ENCODE measurements around the gene BAHCC1.

The BAHCC1 gene

GRCh38 chr17:81445642-81446503 lies 50.6 kb downstream of the BAHCC1 start:
- no peak for DNase-seq

GRCh38 chr17:81447331-81447933 lies 52.2 kb downstream of the BAHCC1 start:
- DNase-seq = no peak

GRCh38 chr17:81448442-81448841 lies 53.2 kb downstream of the BAHCC1 start:
- no peak for DNase-seq

- no peak for DNase-seq
These were observed 53.7 kb downstream of the BAHCC1 start for GRCh38 chr17:81448950-81449349.

- DNase-seq = no peak
These were observed 54.1 kb downstream of the BAHCC1 start for GRCh38 chr17:81449351-81449750.

- DNase-seq = no peak
These were observed 56.6 kb downstream of the BAHCC1 start for GRCh38 chr17:81451823-81452222.

GRCh38 chr17:81452551-81452950 lies 57.3 kb downstream of the BAHCC1 start:
- DNase-seq = no peak

- no peak for DNase-seq
These were observed 57.8 kb downstream of the BAHCC1 start for GRCh38 chr17:81453076-81453475.

GRCh38 chr17:81453712-81454111 lies 58.5 kb downstream of the BAHCC1 start:
- no peak for DNase-seq

- DNase-seq = no peak
These were observed 59.2 kb downstream of the BAHCC1 start for GRCh38 chr17:81454473-81454872.

GRCh38 chr17:81455387-81455786 lies 60.1 kb downstream of the BAHCC1 start:
- no peak for DNase-seq

- no peak for DNase-seq
These were observed 60.8 kb downstream of the BAHCC1 start for GRCh38 chr17:81456091-81456490.

GRCh38 chr17:81456798-81457197 lies 61.5 kb downstream of the BAHCC1 start:
- no peak for DNase-seq

- DNase-seq = no peak
These were observed 62.1 kb downstream of the BAHCC1 start for GRCh38 chr17:81457401-81457800.

- DNase-seq = no peak
These were observed 62.8 kb downstream of the BAHCC1 start for GRCh38 chr17:81457917-81458555.

GRCh38 chr17:81458628-81459027 lies 63.4 kb downstream of the BAHCC1 start:
- DNase-seq = no peak

- no peak for DNase-seq
These were observed 64.0 kb downstream of the BAHCC1 start for GRCh38 chr17:81459224-81459623.

GRCh38 chr17:81459864-81460263 lies 64.6 kb downstream of the BAHCC1 start:
- DNase-seq = no peak

- DNase-seq = no peak
These were observed 65.7 kb downstream of the BAHCC1 start for GRCh38 chr17:81460856-81461460.

GRCh38 chr17:81461607-81462500 lies 66.6 kb downstream of the BAHCC1 start:
- no peak for DNase-seq

GRCh38 chr17:81462506-81463125 lies 67.4 kb downstream of the BAHCC1 start:
- no peak for DNase-seq

GRCh38 chr17:81463506-81463905 lies 68.2 kb downstream of the BAHCC1 start:
- DNase-seq = no peak

Data from effector CD4-positive, alpha-beta T cell (primary cell).